HG02642 (cell line): Measurements from ENCODE around the gene TIPARP.
"Not testable (repeated sequence)": the region's sequence is repeated elsewhere in the genome, so short reads cannot be mapped to it uniquely, and the experiment has no call there.

Source experiments
- ATAC-seq: cut with Tn5 transposase; IDR thresholded peaks from one replicate; pipeline ENCODE4 v1.9.1; 2021; ENCODE audit warnings: mild to moderate bottlenecking; ENCODE audit not compliant: unreplicated experiment, poor library complexity

Gene TIPARP

DNA sequence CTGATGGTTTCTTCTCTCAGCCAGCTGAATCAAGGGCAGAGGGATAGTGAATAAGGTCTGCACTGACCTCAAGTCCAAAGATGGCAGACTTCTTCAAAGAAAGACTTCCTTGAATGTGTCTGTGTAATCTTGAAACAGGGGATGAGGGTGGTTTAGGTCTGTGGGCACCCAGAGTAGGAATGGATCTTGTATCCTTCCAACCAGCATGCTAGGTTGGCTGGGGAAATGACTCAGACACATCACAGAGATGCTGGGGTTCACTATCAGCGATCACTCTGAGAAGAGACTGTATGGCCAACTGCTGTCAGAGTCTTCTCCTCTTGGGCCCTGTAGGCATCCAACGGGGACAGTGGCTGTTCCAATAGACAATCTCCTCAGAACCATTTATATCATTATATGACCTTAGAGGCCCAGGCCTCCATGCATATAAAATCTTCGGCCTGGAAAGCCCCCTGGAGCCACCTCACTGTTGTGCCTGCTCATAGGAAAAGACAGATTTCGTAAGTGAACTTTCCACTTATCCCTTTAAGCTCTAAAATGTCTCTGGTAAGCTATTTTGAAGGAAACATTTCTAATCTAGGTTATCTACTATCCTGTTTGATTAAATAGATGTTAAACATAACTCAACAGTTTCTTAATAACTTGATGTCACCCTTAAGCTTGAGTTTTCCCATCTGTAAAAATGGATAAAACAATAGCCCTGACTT is 58.5 kb downstream of the TIPARP start:
- no peak for ATAC-seq

DNA sequence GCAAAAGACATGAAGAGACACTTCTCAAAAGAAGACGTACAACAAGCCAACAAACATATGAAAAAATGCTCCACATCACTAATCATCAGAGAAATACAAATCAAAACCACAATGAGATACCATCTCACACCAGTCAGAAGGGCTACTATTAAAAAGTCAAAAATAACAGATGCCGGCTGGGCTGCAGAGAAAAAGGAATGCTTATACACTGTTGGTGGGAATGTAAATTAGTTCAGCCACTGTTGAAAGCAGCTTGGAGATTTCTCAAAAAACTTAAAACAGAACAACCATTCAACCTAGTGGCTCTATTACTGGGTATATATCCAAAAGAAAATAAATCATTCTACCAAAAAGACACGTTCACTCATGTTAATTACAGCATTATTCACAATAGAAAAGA is 60.3 kb downstream of the TIPARP start:
- ATAC-seq: not testable (repeated sequence)

DNA sequence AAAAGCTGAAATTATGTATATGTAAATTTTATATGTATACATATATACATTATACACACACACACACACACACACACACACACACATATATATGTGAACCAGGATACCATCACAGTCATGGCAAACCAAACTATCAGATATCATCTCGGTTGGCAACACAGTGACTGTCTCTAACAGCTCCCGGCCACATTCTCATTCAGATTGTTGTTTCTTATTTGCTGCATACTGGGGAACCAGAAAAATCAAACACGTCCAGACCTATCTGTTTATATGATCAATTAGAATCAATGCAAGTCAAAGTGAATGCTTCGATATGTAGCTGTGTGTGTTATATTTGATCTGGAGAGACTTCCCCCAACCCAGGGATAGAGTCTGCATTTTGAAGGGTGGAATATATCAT is 61.1 kb downstream of the TIPARP start:
- no peak for ATAC-seq

DNA sequence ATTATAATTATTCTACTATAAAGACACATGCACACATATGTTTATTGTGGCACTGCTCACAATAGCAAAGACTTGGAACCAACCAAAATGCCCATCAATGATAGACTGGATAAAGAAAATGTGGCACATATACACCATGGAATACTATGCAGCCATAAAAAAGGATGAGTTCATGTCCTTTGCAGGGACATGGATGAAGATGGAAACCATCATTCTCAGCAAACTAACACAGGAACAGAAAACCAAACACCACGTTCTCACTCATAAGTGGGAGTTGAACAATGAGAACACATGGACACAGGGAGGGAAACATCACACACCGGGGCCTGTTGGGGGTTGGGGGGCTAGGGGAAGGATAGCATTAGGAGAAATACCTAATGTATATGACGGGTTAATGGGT is 62.7 kb downstream of the TIPARP start:
- not testable (repeated sequence) for ATAC-seq

DNA sequence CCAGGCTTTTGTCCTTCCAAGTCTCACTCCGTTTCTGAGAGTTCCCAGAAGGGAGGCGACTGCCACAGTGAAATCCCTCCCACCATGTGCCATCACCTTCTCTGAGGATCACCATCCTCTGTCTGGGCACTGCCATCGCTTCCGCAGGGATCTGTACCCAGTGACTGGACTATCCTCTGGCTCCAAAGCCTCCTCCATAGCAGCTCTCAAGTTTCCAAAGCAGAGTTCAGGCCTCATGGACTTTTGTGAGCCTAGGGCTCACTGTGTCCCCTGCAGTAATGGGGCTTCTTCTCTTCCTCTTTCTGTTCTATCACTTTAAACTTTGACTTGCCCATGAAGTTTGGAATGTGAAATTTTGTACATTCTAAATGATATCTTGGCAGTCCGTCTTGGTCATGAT is 63.9 kb downstream of the TIPARP start:
- no peak for ATAC-seq

DNA sequence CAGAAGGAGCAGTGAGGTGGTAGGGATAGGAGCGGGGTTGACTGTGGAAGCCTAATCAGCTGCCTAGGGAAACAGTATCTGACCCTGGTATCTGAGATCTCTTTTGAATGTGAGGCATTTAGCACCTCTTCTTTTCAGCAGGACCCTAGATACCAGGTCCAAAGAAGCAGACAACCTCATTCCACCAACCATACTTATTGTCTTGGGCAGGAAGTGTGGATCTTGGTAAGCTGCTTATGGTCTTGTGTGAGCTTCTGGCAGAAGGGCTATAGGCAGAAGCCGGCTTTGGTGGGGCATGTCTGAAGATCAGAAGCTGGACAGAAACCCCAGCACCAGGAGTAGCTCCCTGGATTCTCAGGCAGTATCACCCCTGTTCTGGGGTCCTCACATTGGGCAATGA is 65.6 kb downstream of the TIPARP start:
- no peak for ATAC-seq

DNA sequence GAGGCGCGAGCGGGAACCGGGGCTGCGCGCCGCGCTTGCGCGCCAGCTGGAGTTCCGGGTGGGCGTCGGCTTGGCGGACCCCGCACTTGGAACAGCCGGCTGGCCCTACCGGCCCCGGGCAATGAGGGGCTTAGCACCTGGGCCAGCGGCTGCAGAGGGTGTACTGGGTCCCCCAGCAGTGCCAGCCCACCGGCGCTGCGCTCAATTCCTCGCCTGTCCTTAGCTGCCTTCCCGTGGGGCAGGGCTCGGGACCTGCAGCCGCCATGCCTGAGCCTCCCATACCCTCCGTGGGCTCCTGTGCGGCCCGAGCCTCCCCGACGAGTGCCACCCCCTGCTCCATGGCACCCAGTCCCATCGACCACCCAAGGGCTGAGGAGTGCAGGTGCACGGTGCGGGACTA is 66.2 kb downstream of the TIPARP start:
- ATAC-seq: not testable (repeated sequence)

DNA sequence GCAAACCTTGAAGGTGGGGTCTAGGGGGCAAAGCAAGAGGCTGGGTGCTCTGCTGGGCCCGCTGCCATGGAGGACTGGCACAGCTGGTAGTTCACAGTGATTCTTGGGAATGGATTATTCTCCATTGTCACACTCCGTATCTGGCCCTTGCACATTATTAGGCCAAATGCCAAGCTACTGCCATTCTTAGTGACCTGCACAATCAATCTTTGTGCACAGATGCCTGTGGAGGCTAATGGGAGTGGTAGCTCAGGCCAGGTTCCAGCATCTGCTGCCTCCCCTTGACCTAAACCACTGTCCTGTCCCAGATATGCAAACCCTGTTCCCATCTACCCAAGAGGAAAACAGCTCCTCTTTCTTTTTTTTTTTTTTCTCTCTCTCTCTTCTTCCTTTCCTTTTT is 67.5 kb downstream of the TIPARP start:
- ATAC-seq: no peak

DNA sequence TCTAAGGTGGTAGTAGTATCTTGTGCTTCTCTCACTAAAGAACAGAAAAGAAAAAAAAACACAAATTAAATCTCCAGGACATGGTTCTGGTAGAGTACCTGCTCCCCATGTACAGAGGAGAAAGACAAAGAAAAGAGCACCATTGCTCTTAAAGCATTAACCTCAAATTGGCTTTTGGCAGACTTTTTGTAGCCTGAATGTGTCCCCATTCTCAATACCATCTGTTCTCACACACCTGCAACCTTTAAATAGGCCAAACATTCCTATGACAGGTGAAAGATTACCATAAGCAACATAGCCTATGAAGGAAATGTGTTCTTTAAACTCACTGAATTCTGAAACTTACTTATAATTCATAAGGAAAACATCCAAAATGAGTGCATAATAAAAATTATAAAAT is 68.0 kb downstream of the TIPARP start:
- no peak for ATAC-seq

DNA sequence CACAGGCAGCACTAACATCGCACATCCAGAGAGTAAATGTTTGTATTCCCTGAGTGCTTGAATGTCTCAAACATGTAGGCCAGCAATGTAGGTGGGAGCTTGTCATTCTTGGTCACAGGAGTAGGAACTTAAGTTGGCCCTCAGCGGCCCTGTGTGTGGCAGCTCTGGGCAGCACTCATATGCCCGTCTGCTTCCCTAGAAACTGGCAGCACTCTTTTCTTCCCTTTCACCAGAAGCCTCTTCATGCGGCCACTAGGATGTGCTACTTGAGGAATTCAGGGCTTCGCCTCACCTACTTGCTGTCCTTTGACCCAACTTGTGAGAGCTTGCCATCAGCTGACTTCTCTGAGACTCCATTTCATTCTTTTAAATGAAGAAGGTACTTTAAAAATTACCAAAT is 69.5 kb downstream of the TIPARP start:
- ATAC-seq: no peak

DNA sequence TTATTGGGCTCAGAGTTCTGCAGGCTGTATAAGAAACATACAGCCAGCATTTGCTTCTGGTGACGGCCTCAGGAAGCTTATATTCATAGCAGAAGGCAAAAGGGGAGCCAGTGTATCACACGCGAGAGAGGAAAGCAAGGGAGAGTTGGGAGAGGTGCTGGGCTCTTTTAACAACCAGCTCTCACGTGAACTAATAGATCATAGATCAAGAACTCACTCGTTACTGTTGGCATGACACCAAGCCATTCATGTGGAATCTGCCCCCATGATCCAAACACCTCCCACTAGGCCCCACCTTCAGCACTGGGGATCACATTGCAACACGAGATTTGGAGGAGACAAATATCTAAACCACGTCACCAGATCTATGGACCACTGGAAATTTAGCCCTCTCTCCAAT is 70.2 kb downstream of the TIPARP start:
- ATAC-seq: no peak

DNA sequence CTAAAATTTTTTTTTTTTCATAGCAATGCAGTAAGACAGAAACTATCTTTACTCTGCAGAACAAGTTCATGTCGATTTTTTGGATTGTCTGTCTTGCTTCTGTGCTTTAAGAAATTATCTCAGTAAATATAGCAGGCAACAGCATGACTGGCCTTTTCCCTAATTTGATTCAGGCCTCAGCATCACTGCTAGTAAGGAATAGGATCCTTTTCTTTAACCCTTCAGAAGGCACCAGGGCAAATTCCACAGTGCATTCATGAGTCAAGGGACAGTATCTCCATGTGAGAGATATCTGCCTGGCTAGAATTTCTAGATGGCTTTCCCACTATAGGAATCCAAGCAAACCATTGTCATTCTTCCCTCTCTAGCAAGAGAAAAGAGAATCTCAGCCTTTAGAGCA is 71.4 kb downstream of the TIPARP start:
- ATAC-seq: no peak

DNA sequence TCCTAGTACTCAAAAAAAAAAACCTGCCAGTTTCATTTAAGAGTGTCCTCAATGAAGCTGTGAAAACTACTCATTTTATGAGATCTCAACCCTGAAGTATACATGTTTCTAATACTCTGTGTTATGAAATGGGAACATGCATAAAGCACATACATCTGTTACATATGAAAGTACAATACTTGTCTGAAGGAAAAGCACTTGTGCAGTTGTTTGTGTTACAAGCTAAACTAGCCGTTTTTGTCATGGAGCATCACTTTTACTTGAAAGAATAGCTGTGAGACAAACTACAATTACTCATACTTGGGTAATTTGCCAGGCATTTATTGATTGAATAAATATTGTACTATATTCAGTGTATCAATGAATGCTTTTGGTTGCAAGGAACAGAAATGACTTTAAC is 72.7 kb downstream of the TIPARP start:
- ATAC-seq: no peak

DNA sequence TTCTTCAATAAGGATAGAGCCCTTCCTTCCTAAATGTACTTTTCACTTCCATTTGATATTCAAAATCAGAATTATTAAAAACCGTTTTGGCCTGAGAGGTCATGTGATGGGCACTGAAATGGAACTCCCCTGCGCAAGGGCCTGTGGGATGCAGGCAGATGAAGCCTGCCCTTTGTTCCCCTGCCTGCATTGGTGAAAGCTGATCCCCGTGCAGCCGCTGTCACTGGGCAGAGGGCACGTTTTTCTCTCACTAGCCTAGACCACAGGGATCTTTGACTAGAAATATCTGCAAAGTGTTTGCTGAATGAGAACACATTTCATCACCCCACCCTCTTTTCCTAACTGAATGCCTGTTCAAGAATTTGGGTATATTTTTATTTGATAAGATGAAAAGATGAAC is 74.9 kb downstream of the TIPARP start:
- ATAC-seq: no peak

DNA sequence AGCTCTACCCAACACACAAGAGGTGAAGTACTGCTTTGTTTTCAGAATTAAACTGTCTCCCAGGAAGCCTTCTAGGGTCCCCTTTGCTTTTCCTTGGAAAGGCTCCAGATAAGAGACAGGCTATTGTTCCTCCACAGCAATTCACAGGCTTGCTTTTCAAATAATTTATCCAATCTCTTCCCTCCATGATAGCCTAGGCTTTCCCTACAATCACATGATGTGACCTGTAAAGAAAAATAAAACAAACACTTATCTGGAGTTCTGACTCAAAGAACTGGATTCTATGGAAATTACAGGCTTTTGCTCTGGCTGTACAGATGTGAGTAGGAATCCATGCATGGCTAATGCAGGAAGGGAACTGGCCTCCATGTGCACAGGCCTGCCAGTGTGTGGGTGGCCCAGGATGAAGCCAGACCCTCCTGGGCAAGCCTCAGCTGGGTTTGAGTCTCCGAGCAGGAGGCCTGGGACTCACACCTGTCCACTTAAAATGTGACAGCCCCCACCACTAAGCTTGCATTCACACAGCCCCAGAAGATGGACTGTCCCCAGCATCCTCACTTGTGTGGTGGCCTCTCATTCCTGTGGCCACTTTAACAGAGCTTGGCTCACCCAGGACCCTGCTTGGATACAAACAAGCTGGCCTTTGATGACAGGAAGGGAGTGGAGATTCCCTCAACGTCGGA is 75.9 kb downstream of the TIPARP start:
- ATAC-seq: no peak

DNA sequence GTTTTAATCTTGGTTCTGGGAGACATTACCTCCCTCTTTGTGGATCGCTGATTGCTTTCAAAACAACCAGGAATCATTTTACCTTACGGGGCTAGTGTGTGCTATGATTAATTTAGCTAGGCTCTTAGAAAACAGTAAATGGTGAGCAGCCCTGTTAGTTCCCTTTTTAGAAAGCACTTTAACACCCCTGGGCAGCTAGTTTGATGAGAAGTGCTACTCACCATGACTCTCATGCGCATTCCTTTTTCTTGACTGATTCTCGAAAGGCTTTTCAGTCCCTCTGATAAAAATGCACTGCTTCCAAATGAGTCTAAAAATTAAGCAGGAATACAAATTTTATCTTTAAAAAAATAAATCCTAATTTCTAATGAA is 76.5 kb downstream of the TIPARP start:
- no peak for ATAC-seq

DNA sequence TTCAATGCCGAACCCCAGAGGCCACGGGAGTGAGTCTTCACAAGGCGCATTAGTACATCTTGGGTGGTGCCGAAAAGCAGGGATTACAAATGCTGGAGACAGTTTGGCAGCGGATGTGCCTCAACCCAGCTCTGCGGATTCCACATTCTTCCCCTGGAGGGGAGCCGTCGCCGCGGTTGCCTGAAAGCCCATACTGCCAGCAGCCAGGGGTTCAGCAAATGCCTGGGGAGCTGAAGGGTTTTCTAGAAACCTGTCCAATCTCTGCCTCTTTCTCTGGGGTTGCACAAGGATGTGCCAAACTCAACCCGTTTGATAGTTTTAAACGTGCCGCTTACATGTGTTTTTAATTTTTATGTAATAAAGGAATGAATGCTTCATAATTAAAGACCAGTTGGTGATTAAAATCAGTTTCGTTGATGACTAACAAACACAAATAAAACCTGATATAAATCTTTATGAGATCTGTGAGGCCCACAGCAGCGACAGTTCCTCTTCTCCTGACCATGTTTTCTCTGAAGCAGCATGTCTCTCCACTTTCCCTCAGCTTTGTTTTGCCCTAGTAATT is 77.2 kb downstream of the TIPARP start:
- ATAC-seq: no peak
